GM19193 (cell line): ENCODE data around the gene CGREF1.

Experiments
- POLR2A ChIP-seq: IDR thresholded peaks from 4 replicates; pipeline ENCODE4 v1.6.1; 2011; ENCODE audit not compliant: insufficient read depth, insufficient read length; ENCODE audit errors: extremely low read depth

Gene CGREF1

DNA sequence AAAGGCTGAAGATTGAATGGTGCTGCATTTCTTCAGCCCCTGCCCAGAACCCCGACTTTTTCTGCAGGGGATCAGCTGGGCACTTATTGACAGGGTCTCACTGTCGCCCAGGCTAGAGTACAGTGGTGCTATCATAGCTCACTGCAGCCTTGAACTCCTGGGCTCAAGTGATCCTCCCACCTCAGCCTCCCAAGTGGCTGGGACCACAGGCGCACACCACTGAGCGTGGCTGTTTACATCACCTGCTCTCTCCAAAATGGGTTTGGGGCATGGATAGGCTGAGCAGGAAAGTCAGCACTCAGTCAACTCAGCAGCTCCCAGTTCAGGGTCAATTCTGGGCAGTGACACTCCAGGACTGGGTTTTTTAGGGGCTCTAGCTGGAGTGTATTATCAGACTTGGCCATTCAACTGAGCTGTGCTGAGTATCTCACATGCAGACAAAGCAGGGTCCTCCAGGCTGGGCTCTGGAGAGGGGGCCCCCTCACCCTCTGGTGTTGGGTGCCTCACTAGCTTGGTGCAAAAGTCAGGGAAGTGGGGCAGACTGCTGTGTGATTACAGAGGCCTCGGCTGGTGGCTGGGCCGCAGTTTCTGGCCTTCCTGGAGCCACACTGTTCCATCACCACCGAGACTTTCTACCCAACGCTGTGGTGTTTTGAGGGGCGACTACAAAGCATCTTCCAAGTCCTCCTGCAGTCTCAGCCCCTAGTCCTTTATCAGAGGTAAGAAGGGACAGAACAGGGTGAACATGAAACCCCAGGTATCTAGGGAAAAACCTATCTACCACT, 9.1 kb upstream of the CGREF1 start:
- no peak for TF ChIP-seq POLR2A

DNA sequence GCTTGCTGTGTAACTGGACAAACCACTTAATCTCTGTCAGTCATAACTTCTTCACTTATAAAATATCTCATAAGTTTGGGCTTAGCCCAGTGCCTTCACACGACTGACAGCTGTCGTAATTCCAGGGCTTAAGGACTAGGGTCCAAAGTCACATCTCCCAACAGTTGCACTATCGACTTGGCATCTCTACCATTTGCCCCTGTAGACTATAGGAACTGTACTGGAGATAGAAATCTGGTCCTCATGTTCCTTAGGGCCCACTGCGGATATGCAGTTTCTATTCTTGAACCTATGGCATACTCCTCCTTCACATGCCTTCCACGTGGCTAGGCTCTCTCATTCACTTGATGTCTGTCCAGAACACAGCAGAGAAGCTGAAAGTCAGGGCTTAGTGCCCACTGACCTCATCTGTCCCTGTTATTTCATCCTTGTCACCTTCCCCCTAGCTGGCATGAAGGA, 7.4 kb upstream of the CGREF1 start:
- no peak for TF ChIP-seq POLR2A

DNA sequence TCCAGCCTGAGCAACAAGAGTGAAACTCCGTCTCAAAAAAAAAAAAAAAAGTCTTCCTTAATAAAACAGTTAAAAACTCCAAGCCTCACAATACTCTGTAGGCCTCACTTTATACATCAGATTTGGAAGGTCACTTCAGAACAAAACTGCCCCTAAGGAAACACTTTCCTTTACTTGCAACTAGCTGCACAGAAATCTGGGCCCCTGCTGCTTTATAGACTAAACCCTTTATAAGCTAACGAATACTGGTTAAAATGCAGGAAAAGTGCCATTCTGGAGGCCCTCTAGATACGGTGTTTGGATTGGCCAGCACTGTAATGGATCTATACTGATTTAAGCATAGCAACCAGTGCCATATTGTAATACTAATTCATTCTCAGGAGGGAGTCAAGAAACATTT, 6.2 kb upstream of the CGREF1 start:
- no peak for TF ChIP-seq POLR2A

GRCh38 chr2:27123302-27124150, 4.6 kb upstream of the CGREF1 start, which contains the start of gene ABHD1:
Gene ABHD1, plus strand, starts transcription at chr2:27123815. Its CDS starts 134 bp downstream, at chr2:27123949.
- no peak for TF ChIP-seq POLR2A

GRCh38 chr2:27122791-27123190, 3.9 kb upstream of the CGREF1 start:
- TF ChIP-seq POLR2A = no peak

- no peak for TF ChIP-seq POLR2A
Measured at GRCh38 chr2:27121906-27122305, 3.0 kb upstream of the CGREF1 start.

- no peak for TF ChIP-seq POLR2A
Measured at GRCh38 chr2:27117995-27118524, 868 bp downstream of the CGREF1 start.

DNA sequence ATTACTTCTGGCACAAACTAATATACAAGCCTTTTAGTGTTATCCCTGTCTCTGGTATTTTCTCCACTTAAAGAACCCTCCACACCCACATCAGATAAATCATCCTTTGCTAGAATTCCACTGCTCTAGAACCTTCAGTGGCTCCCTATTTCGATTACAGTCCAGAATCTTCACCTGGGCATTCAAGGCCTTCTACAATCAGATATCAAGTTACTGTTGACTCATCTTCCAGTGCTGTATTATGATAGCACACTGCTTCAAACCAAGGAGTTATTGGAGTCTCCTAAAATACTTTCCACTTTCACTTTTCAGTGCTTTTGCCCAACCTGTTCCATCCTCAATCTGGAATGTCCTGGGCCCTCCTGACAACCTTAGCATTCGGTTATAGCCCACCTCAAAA, 3.4 kb downstream of the CGREF1 start:
- no peak for TF ChIP-seq POLR2A

DNA sequence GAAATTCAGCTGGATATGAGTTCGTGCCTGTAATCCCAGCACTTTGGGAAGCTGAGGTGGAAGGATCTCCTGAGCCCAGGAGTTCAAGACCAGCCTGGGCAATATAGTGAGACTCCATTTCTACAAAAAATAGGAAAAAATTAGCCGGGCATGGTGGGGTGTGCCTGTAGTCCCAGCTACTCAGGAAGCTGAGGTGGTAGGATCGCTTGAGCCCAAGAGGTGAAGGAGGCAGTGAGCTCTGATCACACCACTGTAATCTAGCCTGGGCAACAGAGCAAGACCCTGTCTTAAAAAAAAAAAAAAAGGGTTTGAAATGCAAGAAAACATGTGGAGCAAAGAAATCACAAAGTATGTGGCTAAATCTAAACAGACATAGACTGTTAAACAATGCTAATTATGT, 9.8 kb downstream of the CGREF1 start:
- TF ChIP-seq POLR2A = no peak

- no peak for TF ChIP-seq POLR2A
Measured at GRCh38 chr2:27108221-27108620, 10.7 kb downstream of the CGREF1 start.

DNA sequence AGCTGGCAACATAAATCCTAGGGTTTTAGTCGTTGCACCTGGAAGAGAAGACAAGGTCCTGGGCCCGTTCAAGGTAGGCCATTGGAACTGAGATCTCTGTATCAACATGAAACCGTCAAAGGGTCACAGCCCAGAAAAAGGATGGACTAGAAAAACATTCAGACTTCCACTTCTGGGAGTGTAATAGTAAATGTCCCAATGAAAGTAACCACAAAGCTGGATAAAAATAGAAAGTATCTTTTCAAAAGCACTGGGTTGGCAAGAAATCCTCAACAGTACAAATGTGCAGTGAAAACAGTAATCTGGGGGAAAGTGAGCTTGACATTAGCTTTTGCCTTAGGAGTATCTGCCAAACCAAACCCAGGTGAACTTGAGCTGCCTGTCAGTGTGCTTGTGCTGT, 12.9 kb downstream of the CGREF1 start:
- TF ChIP-seq POLR2A = no peak

GRCh38 chr2:27102329-27102728, 16.6 kb downstream of the CGREF1 start:
- no peak for TF ChIP-seq POLR2A

- TF ChIP-seq POLR2A = no peak
Measured at GRCh38 chr2:27100036-27100435, 18.9 kb downstream of the CGREF1 start.

GRCh38 chr2:27099334-27099955, 19.5 kb downstream of the CGREF1 start:
- TF ChIP-seq POLR2A = no peak

DNA sequence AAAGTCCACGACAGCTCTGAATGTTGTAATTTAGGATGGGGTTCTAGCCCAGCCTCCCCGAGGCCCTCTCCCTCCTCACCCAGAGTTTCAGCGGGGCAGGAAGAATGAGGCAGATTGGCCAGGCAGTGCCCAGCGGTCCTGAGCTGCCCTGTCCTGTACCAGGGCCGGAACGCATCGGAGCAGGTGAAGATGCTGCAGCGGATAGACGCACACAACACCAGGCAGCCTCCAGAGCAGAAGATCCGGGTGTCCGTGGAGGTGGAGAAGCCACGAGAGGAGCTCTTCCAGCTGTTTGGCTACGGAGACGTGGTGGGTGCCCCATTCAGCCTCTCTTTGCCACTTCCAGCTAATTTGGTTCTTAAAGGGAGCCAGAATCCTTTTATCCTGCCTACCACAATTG, 21.6 kb downstream of the CGREF1 start:
- no peak for TF ChIP-seq POLR2A
